GM21529 (cell line): Measurements from ENCODE around the gene PRH2.

Source experiments
- ATAC-seq: cut with Tn5 transposase; IDR thresholded peaks from one replicate; pipeline ENCODE4 v1.9.1; 2021; ENCODE audit not compliant: unreplicated experiment

Gene PRH2

DNA sequence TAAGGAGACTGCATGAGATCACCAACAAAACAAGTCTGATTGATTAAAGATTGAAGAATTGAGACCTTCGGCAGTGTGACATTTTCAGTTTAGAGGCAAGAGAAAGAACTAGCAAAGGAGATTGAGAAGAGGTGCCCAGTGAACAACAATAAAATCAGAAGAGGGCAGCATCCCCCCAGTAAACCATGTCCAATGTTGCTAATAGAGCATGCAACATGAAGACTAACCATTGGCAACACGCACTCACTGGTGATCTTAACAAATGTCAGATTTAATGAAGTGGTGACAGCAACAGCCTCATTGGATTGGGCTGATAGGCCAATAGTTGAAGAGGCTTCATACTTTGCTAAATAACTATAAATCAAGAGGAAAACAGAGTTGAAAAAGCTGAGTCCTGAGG lies 30.8 kb downstream of the PRH2 start:
- ATAC-seq: no peak

DNA sequence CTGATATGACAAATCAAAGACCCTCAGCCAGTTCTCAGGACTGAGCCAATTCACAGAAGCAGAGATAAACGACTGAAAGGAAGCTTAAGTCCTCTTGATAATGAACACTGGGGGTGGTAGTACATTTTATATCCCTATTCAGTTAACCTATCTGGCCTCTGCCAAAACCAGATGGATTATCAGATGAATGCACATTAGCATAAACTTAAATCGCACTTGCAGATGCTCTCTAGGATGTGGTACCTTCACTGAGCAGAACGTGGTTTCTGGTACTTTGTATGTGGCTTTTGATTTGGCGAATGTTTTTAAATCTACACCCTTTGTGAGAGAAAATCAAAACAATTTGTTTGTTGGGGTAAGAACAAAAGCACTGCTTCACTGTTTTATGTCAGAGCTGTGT lies 31.2 kb downstream of the PRH2 start:
- no peak for ATAC-seq

DNA sequence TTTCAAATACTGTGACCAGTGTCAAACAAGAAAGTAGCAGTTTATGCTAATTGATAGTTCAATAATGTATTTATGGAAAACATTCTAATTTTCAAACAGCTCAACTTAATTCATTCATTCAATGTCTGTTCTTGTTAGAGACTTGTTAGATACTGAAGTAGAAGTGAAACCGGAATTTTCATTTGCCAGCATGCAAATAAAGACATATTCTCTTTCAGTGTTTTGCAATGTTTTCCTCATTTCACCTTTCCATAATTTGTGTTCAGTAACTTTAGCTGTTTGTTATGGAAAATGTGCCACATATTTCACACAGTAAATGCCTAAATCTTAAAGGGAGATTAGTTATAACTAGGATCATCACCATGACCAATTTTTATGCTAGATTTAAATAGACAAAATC lies 36.4 kb downstream of the PRH2 start:
- ATAC-seq: no peak

DNA sequence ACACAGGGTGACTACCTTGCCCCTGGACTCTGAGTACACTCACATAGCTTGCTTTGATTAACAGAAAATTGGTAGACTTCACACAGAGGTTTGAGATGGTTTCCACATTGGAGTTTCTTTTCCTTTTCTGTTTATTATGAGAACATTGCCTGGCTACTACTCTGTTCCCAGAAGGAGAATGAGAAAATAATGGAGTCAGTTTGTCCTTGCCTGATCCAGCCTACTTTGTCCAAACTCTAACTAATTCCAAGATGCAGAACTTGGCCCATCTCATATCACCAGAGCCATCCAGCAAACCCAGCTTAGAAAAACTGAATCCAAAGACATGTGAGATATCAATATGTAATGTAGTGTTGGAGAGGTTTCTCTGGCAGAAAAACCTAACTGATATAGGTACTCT lies 37.3 kb downstream of the PRH2 start:
- ATAC-seq: no peak

GRCh38 chr12:10967409-10967808 lies 38.4 kb downstream of the PRH2 start:
- no peak for ATAC-seq

- ATAC-seq: no peak
Measured at GRCh38 chr12:10968765-10969456, 39.9 kb downstream of the PRH2 start.

DNA sequence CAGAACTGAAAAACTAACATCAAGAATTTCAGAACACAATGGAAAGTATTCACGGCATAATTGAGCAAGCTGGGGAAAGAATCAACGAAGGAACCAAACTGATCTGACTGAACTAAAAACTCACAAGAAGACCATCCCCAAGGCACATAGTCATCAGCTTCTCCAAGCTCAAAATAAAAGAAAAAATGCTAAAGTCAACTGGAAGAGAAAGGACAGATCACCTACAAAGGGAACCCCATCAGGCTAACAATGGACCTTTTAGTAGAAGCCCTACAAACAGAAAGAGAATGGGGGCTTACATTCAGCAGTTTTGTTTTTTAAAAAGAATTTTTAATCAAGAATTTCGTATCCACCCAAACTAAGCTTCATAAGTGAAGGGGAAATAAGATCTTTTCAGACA lies 45.9 kb downstream of the PRH2 start:
- ATAC-seq: no peak

DNA sequence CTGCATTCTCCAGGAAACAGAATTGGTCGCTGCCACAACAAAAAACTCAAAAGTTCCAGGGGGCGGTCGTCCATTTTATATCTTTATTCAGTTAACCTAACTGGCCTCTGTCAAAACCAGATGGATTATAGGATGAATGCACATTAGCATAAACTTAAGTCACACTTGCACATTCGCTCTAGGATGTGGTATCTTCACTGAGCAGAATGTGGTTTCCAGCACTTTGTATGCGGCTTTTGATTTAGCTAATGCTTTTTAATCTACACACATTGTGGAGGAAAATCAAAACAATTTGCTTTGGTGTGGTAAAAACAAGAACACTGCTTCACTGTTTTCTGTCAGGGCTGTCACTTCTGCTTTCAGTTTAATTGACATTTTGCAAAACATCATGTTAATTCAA lies 53.2 kb downstream of the PRH2 start:
- ATAC-seq: no peak
